GM12873 (cell line): Measurements from ENCODE around the gene TCIRG1.

Source experiments
- CTCF ChIP-seq: IDR thresholded peaks from 2 replicates; pipeline ENCODE4 v1.5.1; 2012; ENCODE audit warnings: low read depth, mild to moderate bottlenecking, moderate library complexity, low read length, control low read depth; ENCODE audit not compliant: insufficient read depth; ENCODE audit errors: missing control alignments

Gene TCIRG1

GRCh38 chr11:68030318-68031143 is 8.3 kb upstream of the TCIRG1 start, which contains the start of gene NDUFS8:
NDUFS8 (plus strand) TSS chr11:68030681; CDS start chr11:68032152, 1,471 bp downstream.
- TF ChIP-seq CTCF: no peak

- TF ChIP-seq CTCF: no peak
These were observed 7.7 kb upstream of the TCIRG1 start for GRCh38 chr11:68031144-68031464.

GRCh38 chr11:68032003-68032402 is 6.8 kb upstream of the TCIRG1 start:
- no peak for TF ChIP-seq CTCF

DNA sequence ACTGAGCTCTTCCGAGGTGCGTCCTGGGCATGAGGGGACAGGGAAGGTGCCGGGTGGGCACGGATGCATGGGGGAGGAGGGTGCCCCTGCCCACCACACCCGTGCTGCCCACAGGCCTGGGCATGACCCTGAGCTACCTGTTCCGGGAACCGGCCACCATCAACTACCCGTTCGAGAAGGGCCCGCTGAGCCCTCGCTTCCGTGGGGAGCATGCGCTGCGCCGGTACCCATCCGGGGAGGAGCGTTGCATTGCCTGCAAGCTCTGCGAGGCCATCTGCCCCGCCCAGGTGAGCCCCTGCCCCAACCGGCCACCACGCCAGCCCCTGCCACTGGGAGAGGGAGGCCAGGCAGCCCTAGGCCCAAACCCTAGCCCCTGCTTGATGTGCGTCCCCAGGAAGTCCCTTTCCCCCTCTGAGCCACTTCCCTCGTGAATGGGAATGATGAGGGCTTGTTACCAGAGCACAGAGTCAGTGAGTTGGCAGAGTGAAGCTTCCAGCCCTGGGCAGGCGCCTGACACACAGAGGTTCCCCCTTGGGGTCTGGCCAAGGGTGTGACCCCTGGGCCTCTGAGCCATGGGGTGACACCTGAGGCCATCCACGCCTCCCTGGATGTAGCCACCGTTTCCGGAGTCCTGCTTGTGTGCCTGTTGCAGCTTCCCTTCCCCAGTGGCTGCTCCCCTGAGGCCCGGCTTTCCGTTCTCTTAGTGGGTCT is 5.7 kb upstream of the TCIRG1 start:
- no peak for TF ChIP-seq CTCF

DNA sequence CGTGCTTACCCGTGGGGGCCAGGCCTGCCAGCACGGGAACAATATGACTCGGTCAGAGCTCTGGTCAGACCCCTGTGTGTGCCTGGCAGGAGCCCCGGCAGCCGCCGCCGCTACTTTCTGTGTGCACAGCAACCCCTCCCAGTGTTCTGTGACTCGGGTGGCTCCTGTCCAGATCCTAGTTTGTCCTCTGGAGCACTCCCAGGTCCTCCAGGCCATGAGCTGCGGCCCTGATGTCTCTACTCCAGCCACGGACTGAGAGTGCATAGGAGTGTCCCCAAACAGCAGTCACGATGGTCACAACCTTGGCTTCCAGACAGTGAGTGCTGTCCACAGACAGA is 5.1 kb upstream of the TCIRG1 start:
- TF ChIP-seq CTCF: no peak

DNA sequence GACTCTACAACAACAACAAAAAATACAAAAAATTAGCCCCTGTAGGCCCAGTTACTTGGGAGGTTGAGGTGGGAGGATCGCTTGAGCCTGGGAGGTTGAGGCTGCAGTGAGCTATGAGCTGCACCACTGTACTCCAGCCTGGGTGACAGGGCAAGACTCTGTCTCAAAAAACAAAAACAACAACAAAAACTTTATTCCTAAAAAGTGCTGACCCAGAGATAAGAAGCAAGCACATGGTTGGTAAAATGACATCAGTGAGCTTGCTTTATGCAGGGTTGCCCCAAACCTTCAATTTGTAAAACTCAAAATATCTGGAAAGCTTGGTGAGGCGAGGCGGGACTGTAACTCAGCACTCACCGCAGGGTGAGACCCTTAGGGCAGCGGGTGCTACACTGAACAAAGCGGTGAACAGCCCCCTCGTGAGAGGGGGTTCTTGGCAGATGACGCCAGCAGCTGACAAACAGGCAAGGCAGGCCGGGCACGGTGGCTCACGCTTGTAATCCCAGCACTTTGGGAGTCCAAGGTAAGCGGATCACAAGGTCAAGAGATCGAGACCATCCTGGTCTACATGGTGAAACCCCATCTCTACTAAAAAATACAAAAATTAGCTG is 3.5 kb upstream of the TCIRG1 start:
- TF ChIP-seq CTCF: no peak

DNA sequence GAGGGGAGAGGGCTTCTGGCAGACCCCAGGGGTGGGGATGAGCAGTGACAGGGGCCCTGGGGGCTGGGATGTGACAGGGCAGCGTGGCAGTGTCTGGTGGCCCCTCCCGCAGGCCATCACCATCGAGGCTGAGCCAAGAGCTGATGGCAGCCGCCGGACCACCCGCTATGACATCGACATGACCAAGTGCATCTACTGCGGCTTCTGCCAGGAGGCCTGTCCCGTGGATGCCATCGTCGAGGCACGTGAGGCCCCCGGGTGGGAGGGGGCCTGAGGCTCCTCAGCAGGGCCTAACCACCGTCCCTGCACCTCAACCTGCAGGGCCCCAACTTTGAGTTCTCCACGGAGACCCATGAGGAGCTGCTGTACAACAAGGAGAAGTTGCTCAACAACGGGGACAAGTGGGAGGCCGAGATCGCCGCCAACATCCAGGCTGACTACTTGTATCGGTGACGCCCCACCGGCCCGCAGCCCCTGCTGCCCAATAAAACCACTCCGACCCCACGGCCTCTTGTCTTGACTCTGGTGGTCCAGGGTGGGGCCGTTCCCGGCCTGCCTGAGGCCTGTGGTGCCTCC is 2.6 kb upstream of the TCIRG1 start:
- TF ChIP-seq CTCF: no peak
